Vagina (tissue), 2 donors: Measurements from ENCODE around the gene SPOCD1. TPM values are rescaled to one million over a fixed set of nuclear protein-coding genes. Genes with fewer than 3 reads are reported as not detected.

ENCODE experiments used
- DNase-seq, 2 donors: peaks; one replicate each; pipeline ENCODE4 v3.0.0-alpha.2; 2017; ENCODE audit errors: extremely low spot score in 2 of 2
- H3K27ac ChIP-seq: fragments of 200-600 bp; sonication (generic); one replicate; pipeline ENCODE4 v1.5.1; 2019
- H3K27me3 ChIP-seq: fragments of 200-600 bp; sonication (generic); one replicate; pipeline ENCODE4 v1.5.1; 2019
- H3K36me3 ChIP-seq, 2 donors: fragments of 200-600 bp; sonication (generic); one replicate each; pipeline ENCODE4 v1.5.1; 2017 to 2019
- H3K4me1 ChIP-seq: fragments of 200-600 bp; sonication (generic); one replicate; pipeline ENCODE4 v1.5.1; 2019
- H3K4me3 ChIP-seq, 2 donors: fragments of 200-600 bp; sonication (generic); 1 replicate in 1 of 2; 2 replicates in 1 of 2; pipeline ENCODE4 v1.5.1; 2016 to 2019
- H3K9me3 ChIP-seq: fragments of 200-600 bp; sonication (generic); one replicate; pipeline ENCODE4 v1.5.1; 2019
- CTCF ChIP-seq, 3 experiments: fragments of 450-650 bp in 2 of 3; fragments of 200-600 bp in 1 of 3; sonication (generic) in 1 of 3; IDR thresholded peaks; one replicate each; pipeline ENCODE4 v1.5.1; 2017 to 2019; ENCODE audit warnings: antibody characterized with exemption in 3 of 3, mild to moderate bottlenecking in 2 of 3, moderate library complexity in 2 of 3
- POLR2A ChIP-seq, 2 donors: fragments of 450-650 bp; IDR thresholded peaks; one replicate each; pipeline ENCODE4 v1.6.1; 2017; ENCODE audit warnings: antibody characterized with exemption in 2 of 2, mild to moderate bottlenecking in 2 of 2, moderate library complexity in 2 of 2
- POLR2AphosphoS5 ChIP-seq, 2 donors: sonication (generic); formaldehyde crosslinking; IDR thresholded peaks; one replicate each; pipeline ENCODE4 v1.9.0; 2017; ENCODE audit warnings: antibody characterized with exemption in 2 of 2, mild to moderate bottlenecking in 2 of 2, low read depth in 1 of 2; ENCODE audit not compliant: insufficient read depth in 1 of 2
- intact Hi-C: fragments of 100-400 bp; cut with DNase I; formaldehyde crosslinking; loops from one replicate; pipeline ENCODE4 v1.15.1; 2023
- total RNA-seq: library from RNA; depleted of rRNA; stranded (reverse); fragments of >200 nt; gene quantifications from one replicate; pipeline ENCODE4 v1.2.3, GENCODE V29; 2016

SPOCD1 gene
- total RNA-seq, 1 donor from 2014 or later, result 4.2 TPM

DNA sequence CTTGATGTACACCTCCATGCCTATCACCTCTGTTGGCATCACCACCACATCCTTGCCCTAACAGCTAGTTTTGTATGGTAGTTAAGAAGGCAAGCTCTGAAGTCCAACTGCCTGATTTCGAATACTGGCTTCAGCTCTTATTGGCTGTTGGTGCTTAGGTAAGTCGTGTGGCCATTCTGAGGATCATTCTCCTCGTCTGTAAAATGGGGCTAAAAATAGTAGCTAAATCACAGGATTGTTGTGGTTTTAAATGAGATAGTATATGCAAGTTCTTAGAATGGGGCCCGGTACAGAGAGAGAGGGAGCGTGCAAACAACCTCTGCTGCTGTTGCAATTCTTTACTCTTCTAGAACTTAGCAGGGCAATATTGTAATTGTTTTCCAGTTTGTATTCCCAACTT, 20.8 kb upstream of the SPOCD1 start:
- TF ChIP-seq POLR2A (IDR thresholded peaks at IDR 0.05), result no peak
- no peak overlapping the region for H3K4me3 ChIP-seq
- H3K36me3 ChIP-seq, result no peaks in the 10 kb centered on the region
- no peak overlapping the region for H3K27ac ChIP-seq
- DNase-seq, result no peak
- H3K27me3 ChIP-seq, result no peaks in the 10 kb centered on the region
- H3K9me3 ChIP-seq, result no peaks in the 10 kb centered on the region
- intact Hi-C loops, result no loop called here
- no peaks in the 10 kb centered on the region for H3K4me1 ChIP-seq

DNA sequence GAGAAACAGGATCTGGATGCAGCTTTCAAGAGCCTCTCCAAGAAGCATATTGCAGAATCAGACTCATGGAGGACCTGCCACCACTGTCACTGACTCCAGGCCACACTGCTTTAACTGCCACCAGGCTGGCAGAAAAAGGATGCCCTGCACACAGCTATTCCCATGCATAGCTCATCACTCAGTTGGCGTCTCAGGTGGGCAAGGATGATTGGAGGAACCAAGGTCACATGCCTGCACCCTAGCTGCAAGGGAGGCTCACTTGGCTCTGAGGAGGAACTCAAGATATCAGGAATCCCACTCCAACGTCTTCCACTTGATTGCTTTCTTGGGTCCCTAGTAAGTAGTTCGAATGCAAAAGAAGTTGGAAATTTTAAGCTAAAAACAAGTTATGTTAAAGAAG, 19.6 kb upstream of the SPOCD1 start:
- intact Hi-C loops, result no loop called here
- Histone ChIP-seq H3K27ac (no peak overlapping the region), H3K4me1 (no peaks in the 10 kb centered on the region), H3K36me3 (no peaks in the 10 kb centered on the region), H3K4me3 (no peak overlapping the region), H3K9me3 (no peaks in the 10 kb centered on the region), H3K27me3 (no peaks in the 10 kb centered on the region)
- TF ChIP-seq CTCF (IDR thresholded peaks at IDR 0.05) (no peak), POLR2AphosphoS5 (IDR thresholded peaks at IDR 0.05; ENCODE audit: insufficient read depth in 1 of 2, low read depth in 1 of 2) (no peak), POLR2A (IDR thresholded peaks at IDR 0.05) (no peak)
- DNase-seq, result peak in 1 of 2 donors; percentile 54

DNA sequence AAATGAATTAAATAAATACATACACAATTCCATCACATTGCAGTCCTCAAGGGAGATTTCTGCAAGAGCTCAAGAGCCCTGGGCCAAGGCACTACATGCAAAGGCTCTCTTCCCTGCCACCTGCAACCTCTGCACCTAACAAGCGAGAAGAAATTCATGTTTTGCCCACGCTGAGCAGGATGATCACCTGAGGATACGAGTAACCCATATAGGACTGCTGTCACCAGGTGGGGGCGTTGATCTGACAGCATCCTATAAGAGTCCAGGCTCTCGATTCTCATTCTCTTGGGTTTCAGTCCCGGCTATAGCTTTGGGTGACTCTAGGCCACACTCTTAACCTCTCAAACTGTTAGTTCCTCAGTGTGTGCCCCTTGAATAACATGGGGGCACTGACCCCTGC, 18.7 kb upstream of the SPOCD1 start:
- Histone ChIP-seq H3K4me1 (no peaks in the 10 kb centered on the region), H3K4me3 (no peak overlapping the region), H3K27me3 (no peaks in the 10 kb centered on the region), H3K36me3 (no peaks in the 10 kb centered on the region), H3K27ac (no peak overlapping the region), H3K9me3 (no peaks in the 10 kb centered on the region)
- no peak for DNase-seq
- TF ChIP-seq POLR2AphosphoS5 (IDR thresholded peaks at IDR 0.05; ENCODE audit: insufficient read depth in 1 of 2, low read depth in 1 of 2), result no peak
- no peak for TF ChIP-seq POLR2A (IDR thresholded peaks at IDR 0.05)
- no peak for TF ChIP-seq CTCF (IDR thresholded peaks at IDR 0.05)
- intact Hi-C loops, result no loop called here

GRCh38 chr1:31831397-31832378, 15.9 kb upstream of the SPOCD1 start:
- H3K27me3 ChIP-seq, result no peaks in the 10 kb centered on the region
- intact Hi-C loops, result no loop called here
- TF ChIP-seq CTCF (IDR thresholded peaks at IDR 0.05) (no peak), POLR2AphosphoS5 (IDR thresholded peaks at IDR 0.05; ENCODE audit: insufficient read depth in 1 of 2, low read depth in 1 of 2) (no peak), POLR2A (IDR thresholded peaks at IDR 0.05) (no peak)
- peak in 1 of 2 donors; percentile 67 for DNase-seq
- no peak overlapping the region for H3K4me3 ChIP-seq
- no peak overlapping the region for H3K27ac ChIP-seq
- H3K4me1 ChIP-seq, result no peaks in the 10 kb centered on the region
- H3K9me3 ChIP-seq, result no peaks in the 10 kb centered on the region
- no peaks in the 10 kb centered on the region for H3K36me3 ChIP-seq

- DNase-seq, result peak in 1 of 2 donors; percentile 94
- no peaks in the 10 kb centered on the region for H3K4me1 ChIP-seq
- intact Hi-C loops, result no loop called here
These were observed 14.7 kb upstream of the SPOCD1 start for GRCh38 chr1:31830511-31830910.

More at GRCh38 chr1:31830511-31830910, 14.7 kb upstream of the SPOCD1 start:
- Histone ChIP-seq H3K4me3 (no peak overlapping the region), H3K27me3 (no peaks in the 10 kb centered on the region), H3K27ac (no peak overlapping the region), H3K36me3 (no peaks in the 10 kb centered on the region), H3K9me3 (no peaks in the 10 kb centered on the region)
- no peak for TF ChIP-seq CTCF (IDR thresholded peaks at IDR 0.05)
- no peak for TF ChIP-seq POLR2A (IDR thresholded peaks at IDR 0.05)
- TF ChIP-seq POLR2AphosphoS5 (IDR thresholded peaks at IDR 0.05; ENCODE audit: insufficient read depth in 1 of 2, low read depth in 1 of 2), result no peak
